Pons (tissue), 1 donor: ENCODE measurements around the gene CD177.
"Not testable (repeated sequence)": the region's sequence is repeated elsewhere in the genome, so short reads cannot be mapped to it uniquely, and the experiment has no call there.

ENCODE experiments used
- DNase-seq: peaks from one replicate; pipeline ENCODE4 v3.0.0-alpha.2; 2016; ENCODE audit warnings: low spot score

The CD177 gene

DNA sequence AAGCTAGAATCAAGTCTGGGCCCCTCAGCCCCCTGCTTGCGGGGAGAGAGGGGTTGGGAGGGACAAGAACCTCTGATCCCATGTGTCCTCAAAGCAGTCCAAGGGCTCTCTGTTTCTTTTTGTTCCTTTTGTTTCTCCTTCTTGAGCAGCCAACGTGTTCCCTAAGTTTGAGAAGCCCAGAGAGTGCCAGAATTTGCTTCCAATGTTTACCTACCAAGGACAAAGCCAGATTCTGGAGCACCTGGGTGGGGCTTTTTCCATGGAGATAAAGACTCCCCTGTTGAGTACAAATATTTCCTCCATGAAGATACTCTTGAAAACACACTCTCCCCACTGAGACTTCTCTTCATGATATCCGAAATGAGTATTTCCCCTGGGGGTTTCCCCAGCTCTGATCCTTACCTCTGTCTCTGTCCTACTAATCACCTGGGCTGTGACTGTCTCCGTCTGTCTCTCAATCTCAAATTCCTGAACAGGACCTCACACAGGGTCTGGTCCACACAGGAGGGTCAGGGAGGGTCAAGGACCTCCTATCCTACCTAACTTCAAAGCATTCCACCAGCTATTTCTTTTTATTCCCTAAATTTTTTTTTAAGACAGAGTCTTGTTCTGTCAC lies 27.4 kb downstream of the CD177 start:
- DNase-seq: no peak

DNA sequence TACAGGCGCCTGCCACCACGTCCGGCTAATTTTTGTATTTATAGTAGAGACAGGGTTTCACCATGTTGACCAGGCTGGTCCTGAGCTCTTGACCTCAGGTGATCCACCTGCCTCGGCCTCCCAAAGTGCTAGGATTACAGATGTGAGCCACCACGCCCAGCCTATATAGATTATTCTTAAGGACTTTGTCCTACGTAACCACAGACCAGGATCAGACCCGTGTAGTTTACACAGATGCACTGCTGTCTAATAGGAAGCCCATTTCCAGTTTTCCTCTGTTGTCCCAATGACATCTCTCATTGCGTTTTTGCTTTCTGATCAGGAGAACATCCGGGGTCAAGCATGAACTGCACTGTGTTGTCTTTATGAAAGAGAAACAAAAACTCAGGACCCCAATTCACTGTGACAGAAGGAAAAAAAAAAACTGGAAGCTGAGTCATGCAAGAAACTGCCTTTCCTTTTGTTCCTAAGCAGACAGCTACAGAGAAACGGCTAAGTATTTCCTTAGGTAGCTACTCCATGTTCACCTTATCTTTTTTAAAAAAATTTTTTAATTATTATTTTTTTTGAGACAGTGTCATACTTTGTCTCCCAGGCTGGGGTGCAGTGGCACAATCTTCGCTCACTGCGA lies 29.2 kb downstream of the CD177 start:
- DNase-seq: not testable (repeated sequence)

DNA sequence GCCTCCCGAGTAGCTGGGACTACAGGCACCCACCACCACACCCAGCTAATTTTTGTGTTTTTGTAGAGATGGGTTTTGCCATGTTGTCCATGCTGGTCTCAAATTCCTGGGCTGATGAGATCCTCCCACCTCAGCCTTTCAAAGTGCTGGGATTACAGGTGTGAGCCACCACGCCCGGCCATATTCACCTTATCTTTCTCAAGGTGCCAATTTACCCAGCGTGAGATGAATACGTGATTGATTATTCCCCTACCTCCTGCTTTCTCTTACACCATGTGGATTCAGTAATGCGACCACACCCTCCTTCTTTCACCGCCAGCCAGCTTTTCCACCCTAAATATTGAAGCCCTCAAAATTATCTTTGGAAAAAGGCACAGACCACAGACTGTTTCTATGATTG lies 29.8 kb downstream of the CD177 start:
- DNase-seq: not testable (repeated sequence)

DNA sequence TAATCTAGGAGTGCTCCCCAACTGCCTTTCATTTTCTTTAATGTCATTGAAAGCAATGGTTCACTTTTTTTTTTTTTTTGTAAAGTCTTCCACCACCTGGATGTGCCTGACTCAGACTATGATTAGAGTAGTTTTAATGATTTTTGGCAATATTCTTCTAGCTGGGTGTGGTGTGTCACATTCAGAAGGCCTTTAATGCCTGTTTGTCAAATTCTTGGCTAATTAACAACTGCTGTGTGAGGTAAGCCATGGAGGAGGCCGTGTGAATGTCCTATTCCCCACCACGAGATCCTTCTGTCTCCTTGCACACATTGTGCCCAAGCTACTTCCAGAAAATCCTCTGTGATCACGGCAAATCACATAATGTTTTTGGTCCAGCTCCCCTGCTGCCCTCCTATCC lies 30.3 kb downstream of the CD177 start:
- DNase-seq: not testable (repeated sequence)

DNA sequence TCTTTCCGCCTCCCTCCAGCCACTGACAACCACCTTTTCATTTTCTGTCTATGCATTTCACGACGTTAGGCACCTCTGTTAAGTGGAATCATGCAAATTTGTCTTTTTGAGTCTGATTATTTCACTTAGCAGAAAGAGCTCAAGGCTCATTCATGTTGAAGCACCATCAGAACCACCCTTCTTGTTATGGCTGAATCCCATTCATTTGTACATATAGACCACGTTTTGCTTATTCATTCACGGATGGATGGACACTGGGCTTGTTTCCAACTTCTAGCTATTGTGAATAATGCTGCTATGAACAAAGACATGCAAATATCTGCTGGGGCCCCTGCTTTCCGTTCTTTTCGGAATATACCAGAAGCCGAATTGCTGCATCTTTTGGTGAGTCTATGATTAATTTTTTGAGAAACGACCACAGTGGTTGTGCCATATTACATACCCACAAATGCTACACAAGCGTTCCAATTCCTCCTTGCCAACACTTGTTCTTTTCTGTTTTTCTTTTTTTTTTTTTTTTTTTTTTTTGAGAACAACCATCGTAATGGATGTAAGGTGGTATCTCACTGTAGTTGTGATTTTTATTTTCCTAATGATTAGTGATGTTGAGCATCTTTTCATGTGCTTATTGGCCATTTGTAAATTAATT lies 37.5 kb downstream of the CD177 start:
- DNase-seq: not testable (repeated sequence)

DNA sequence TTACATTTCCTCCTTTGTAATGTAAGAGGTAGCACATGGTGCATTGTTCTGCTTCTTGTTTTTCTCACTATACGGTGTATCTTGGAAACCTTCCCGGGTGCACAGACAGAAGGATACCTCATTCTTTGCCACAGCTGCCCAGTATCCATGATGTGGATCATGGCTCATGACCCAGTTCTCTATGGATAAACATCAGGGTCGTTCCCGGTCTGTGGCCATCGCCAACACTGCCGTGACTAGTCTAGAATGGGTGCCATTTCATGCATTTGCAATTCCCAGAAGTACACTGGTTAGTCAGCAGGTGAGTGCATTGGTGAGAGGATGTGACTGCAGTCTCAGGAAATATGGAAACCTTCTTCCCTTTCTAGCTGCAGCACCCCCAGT lies 38.1 kb downstream of the CD177 start:
- not testable (repeated sequence) for DNase-seq

DNA sequence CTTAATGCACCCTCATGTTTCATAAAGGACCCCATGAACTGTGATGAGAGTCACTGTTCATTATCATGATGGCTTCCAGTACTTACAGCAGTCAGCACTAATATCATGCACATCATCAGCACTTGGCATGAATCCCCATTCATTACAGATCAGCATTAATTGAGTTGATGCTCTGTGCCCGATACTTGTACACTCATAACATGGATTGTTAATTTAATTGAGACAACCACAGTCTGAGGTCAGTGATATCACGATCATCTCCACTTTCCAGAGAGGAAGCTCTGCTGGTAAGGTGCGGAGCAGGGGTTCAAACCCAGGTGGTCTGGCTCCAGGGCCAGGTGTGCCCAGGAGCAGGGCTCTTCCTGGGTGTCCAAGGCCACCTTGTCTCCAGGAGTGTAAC lies 40.0 kb downstream of the CD177 start:
- not testable (repeated sequence) for DNase-seq

DNA sequence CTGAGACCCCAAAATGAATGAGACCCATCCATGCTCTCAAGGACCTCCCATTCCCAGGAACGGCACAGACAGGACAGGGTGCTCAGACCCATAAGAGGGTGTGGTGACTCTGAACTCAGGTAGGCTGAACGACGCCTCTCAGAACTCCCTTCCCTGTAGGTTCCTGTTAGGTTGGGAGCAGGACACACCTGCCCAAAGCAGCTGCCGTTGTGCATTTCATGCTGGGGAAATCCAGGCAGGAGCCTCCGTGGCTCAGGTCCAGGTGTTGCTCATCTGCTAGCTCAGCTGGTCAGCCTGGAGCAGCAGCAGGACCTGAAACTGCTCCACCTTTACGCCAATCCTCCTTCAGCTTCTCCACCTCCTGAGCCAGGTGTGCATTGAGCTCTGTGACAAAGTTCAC lies 42.1 kb downstream of the CD177 start:
- no peak for DNase-seq

DNA sequence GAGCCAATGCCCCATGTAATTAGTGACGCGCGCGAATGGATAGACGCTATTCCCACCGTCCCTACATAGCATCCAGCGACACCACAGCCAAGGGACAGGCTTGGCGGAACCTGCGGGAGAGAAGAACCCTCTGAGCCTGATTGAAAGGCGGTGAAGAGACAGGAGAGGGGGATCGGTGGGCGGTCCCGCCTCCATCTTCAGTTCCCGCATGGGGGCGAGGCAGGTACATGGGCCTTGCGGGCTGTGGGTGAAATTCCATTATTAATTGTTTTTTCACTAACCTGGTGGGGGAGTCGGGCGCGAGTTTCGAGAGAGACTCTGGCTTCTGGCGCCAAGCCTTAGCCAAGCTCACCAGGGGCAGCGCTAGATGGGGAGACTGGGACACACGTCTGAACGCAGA lies 52.8 kb downstream of the CD177 start:
- no peak for DNase-seq

DNA sequence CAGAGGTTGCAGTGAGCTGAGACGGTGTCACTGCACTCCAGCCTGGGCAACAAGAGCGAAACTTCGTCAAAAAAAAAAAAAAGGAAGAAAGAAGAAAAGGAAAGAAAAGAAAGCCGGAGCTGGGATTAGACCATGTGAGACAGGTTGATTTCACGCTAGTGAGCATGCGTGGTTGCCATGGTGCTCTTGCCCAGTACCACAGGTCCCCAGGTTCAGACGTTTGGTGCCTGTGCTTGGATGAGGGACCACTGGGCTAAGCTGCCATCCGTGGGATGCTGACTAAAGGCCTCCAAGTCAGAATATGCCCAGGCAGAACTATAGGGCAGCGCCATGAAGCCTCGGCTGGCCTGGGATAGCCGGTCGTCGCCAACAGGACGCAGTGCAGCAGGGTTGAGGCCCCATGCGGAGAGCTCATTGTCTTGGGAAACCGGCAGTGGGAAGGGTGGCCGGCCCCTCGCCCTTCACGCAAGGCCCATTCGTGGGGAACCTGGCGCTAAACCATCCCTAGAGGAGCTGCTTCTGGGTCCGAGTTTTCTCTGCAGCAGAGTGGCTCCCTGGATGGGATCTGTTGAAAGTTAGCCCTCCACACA lies 54.0 kb downstream of the CD177 start:
- DNase-seq: no peak

DNA sequence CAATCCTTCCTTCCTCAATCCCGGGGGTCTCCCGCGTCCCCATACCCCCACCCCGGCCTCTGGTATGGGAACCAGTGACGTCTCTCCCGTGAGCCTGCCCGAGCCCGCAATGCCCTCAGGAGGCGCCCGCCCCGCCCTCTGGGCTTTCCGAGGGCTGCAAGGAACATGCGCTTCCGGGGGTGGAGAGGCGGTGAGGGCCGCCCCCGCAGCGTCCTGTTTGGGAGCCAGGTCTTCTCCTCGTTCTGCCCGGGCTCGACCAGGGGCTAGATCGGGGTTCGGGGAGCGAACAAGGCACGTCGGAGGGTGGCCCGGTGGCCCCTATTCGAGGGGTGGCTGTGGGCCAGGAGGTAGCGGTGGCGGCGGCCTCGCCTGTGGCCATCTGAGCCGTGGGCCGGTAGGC lies 54.6 kb downstream of the CD177 start:
- DNase-seq: no peak

DNA sequence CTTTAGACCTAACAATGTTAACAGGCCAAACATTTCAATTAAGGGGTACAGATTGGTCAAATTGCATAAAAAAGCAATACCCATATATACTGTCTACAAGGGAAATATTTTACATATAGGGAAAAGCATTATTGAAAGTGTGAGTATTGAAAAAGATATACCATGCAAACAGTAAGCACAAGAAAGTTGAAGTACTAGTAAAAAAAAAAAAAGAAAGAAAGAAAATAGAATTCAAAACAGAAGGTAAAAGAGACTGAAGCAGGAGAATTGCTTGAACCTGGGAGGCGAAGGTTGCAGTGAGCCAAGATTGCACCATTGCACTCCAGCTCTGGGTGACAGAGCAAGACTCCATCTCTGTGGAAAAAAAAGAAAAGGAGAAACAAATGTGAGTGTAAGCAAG lies 55.9 kb downstream of the CD177 start:
- DNase-seq: no peak

DNA sequence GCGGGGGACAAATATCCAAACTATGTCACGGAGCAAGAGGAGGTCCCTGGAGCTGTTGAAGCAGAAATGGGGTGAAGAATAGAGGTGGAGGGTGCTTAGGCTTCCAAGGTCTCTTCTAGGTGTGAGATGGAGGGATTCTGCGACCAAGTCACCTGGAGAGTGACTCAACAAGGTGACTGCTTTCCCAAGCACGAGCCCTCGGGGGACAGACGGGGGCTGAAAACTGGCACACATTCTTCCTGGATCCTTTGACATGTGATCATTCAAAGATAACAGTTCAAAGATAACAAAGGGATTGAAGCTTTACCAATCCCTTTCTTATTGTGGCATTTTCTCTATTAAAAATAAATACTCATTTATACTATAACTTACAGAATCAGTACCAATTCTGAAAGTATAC lies 59.0 kb downstream of the CD177 start:
- DNase-seq: no peak
